ENCODE data around the gene SLC13A1.

DNA sequence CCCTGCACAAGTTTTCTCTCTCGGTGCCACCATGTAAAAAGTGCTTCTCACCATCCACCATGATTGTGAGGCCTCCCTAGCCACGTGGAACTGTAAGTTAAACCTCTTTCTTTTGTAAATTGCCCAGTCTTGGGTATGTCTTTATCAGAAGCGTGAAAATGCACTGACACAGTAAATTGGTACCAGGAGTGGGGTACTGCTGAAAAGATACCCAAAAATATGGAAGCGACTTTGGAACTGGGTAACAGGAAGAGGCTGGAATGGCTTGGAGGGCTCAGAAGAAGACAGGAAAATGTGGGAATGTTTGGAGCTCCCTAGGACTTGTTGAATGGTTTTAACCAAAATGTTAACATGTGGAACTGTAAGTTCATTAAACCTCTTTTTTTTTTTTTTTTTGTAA lies 15.6 kb upstream of the SLC13A1 start:
- TF ChIP-seq POLR2A (IDR thresholded peaks at IDR 0.05) (no peak), EP300 (IDR thresholded peaks at IDR 0.05) (no peak)
- TF ChIP-seq, protein P1, sequence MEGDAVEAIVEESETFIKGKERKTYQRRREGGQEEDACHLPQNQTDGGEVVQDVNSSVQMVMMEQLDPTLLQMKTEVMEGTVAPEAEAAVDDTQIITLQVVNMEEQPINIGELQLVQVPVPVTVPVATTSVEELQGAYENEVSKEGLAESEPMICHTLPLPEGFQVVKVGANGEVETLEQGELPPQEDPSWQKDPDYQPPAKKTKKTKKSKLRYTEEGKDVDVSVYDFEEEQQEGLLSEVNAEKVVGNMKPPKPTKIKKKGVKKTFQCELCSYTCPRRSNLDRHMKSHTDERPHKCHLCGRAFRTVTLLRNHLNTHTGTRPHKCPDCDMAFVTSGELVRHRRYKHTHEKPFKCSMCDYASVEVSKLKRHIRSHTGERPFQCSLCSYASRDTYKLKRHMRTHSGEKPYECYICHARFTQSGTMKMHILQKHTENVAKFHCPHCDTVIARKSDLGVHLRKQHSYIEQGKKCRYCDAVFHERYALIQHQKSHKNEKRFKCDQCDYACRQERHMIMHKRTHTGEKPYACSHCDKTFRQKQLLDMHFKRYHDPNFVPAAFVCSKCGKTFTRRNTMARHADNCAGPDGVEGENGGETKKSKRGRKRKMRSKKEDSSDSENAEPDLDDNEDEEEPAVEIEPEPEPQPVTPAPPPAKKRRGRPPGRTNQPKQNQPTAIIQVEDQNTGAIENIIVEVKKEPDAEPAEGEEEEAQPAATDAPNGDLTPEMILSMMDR (IDR thresholded peaks at IDR 0.05): no peak
